LoVo (cell line): ENCODE measurements around the gene LYRM4.

Source experiments
- DNase-seq: peaks from one replicate; pipeline ENCODE4 v3.0.0-alpha.2; 2016; ENCODE audit warnings: low spot score

LYRM4 gene

DNA sequence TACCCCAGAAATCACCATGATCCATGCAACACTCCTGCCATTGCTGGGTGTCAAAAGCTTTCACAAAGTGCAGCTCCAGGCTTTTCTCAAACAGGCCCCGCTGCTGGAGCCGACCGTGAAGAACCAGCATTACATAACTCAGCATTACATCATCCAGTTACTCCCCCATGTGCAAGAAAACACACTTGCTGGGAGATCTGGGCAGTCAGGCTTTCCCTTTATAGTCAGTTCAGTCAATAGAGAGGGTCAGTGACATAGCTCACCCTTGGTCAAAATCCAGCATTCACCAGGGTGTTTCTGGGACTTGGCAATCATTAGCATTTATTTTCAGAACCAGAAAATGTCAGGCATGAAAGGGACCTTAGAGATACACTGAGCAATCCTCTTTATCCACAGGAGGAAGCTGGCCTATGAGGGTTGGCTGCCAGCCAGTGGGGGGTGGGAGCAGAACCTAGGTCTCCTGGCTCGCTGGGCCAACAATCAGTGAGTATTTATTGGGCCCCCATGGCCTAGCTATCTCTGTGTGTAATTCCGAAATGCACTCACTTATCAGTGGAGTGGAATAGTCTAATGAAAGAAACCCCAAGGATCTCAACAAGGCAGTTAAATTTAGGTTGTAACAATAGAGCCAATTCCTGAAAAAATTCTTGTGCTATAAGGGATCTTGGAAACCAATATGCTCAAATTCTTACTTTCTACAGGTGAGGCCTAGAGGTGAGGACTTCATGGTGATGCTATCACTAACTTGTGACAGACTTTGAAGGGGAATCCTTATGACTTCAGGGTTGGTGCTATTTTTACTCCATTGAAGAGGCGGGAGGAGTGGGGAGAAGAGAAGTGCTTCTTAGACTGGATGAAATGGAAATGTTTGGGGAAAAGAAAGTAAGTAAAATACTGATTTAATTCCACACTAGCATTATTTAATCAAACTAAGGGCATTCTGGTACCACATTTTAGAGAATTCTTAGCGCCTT, 54.6 kb downstream of the LYRM4 start:
- DNase-seq = no peak

DNA sequence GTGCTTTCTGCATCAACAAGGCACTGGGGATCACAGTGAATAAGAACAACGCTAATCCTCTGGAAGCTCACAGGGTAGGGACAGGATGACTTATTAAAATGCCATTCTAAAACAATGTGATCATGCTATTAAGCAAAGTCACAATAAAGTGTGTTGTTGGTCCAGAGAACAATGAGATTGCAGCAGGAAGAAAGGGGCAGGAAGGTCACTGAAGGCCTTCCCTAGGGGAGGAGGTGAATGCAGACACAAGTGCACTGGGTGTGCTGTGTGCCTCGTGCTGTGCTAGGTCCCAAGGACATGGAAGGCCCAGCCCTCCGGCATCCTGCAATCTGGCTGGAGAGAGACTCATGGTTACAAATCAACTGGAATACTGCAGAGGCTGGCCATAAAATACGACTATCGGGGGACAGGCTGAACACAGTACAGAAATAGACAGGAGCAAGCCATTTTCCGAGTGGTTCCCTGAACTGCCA, 55.7 kb downstream of the LYRM4 start:
- DNase-seq = no peak

DNA sequence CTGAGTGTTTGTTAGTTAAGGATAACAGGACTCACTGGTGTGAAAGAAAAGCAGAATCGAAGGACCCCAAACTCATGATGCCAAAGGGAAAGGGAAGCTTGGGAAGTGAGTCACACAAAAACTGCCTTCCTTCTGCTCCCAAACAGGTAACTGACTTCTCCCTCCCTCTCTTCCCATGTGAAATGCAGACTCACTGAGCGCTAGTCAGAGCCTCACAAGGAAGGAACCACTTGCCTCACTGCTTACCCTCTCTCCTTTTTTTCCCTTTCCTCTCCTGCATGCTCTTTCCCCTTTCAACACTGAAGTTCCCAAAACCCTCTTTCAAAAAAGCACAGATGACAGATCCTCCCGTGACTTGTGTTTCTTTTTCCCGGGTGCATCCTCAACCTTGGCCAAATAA, 56.4 kb downstream of the LYRM4 start:
- no peak for DNase-seq

DNA sequence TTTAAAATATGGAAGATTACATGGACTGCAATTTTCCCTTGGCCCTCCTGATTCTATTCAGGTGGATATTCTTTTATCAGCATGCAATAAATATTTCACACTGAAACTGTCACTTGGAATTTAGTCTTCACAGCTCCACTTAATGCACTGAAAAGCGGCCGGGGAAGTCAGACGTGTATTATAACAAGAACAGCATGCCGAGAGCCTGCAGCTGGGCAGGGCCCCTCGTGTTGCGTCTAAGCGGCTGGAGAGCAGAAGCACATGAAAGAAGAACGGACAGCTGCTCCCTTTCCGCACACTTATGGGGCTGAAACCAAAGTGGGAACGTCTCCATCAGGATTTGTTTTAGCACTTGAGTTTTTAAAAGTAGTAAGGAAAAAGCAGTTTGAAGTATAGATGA, 57.2 kb downstream of the LYRM4 start:
- DNase-seq = no peak

DNA sequence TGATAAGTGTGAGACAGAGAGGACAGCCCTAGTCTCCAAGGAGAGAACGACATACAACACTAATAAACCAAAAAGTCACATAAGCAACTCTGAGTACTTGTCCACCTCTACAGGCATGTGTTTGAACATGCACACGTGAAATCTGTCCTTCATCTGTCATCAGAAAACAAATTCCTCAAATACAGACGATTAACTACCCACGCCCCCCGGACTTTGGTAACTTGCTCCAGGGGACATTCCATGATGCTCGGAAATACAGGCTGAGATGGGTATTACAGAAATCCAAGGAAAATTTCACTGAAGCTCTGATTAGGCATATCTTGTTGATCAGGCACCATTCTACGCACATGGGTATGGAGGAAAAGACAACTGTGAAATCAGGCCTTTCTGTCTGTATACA, 57.8 kb downstream of the LYRM4 start:
- no peak for DNase-seq

DNA sequence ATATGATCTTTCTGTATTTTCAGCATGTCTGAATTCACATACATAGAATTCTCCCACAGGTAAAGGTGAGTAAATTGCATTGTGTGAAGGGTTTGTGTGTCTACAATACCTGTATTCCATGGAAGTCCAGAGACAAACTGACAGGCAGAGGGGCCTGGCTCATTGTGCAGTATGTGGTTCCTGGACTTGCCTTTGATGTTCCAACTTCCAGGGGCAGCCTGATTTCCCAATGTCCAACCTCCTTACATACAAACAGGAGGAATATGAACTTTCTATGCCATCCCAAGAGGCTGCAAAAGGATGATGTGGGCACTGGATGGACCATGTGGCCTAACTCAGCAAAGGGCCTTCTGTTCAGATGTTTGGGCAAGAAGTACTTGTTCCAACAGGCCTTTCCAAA, 58.5 kb downstream of the LYRM4 start:
- no peak for DNase-seq

DNA sequence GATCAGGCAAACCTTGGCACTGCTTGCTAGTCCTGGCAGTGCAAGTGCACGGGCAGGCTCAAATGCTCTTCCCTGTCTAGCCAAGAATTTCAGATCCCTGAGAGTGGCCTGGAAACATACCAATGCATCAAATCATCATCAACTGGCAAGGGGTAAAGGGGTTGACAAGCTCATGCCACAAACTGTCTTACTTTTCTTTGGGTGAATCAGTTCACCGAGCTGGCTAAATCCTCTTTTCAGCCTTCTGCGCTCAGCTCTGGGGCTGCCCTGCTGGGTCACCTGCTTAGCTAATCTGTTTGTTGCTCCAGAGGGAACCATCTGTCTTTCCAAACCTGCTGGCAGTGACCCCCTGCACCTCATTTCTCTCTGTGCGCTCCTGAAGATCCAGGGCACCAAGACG, 59.5 kb downstream of the LYRM4 start:
- no peak for DNase-seq

DNA sequence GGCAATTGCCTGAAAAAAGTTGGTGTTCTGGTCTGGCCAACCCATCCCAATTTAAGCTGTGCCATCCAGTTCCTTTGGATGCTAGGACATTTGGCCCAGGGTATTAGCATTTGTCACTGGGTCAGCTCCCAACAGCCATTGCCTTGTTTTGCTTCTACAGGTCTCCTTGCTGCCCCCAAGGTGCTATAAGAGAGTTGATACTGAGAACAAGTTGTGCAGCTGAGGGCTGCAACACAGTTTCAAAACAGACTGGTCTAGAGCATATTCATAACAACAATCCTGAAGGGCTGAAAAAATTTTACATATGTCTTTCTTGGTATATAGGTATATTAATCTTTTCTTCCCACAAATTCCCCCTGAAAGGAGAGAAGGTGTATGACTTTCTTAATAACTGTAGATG, 61.0 kb downstream of the LYRM4 start:
- no peak for DNase-seq

DNA sequence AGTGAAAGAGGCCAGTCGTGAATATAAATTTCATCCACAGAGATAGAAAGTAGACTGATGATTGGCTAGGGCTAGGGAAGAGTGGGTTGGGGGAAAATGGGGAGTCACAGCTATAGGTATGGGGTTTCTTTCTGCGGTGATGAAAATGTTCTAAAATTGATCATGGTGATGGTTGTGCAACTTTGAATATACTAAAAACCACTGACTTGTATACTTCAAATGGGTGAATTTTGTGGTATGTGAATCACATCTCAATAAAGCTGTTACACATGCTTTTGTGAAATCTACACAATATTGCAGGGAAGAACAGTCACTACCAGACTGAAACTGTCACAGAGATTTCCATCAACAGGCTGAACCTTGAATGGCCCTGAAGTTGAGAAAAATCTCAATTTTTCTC, 61.5 kb downstream of the LYRM4 start:
- DNase-seq = no peak

DNA sequence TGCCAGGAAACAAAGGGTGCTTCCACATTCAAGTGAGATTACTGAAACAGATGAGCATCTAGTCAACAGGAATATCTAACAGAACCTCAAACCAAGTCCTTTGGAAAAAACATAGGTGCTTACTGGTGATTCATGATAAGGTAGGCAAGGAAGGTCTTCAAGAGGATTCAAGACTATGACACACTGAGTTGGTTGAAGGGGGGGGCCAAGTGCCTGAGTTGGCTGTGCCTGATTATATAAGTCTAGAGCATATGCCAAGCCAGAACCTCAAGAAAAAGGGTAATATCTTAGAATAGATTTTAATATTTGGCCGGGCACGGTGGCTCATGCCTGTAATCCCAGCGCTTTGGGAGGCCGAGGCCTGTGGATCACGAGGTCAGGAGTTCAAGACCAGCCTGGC, 63.7 kb downstream of the LYRM4 start:
- DNase-seq = no peak

DNA sequence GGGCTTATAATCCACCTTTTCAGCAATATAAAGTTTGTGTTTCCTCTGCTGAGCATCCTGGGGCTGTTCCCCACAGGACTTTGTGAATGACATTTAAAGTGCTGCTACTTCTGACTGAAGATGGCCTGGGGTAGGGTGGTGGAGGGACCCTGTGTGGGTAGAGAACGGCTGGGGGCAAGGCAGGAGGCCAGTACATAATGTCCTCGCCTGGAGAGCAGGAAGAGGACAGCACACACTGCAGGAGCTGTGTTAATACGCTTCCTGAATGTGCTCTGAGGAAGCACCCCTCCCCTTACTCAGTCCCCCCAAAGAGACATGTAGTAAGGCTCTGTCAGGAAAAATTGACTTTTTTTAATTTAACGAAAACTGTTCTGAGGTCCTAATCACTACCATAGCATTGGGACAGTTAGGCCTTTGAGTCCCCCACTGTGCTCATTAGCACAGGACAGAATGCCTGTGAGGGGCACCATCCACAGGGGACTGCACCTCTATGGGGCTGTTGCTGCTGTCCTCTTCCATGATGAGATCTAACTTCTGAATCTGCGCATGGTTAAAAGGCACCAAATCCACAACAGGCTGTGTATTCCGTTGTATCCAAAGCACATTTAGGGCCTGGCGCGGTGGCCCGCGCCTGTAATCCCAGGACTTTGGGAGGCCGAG, 68.5 kb downstream of the LYRM4 start:
- no peak for DNase-seq

DNA sequence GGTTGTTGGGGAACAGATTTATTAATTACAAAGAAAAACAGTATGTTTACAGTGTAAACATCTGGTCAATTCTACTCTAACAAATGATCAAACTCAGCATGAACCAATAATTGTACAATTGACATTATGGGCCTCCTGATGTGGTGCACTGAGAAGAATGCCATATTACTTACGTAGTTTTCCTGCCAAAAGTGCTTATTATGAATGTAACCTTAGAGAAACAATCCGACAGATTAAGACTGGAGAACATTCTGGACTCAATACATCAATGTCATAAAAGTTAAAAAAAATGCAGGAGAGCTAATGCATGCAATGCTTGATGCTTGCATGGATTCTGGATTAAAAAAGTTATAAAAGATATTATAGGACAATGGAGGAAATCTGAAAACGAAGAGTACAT, 69.0 kb downstream of the LYRM4 start:
- DNase-seq = no peak

DNA sequence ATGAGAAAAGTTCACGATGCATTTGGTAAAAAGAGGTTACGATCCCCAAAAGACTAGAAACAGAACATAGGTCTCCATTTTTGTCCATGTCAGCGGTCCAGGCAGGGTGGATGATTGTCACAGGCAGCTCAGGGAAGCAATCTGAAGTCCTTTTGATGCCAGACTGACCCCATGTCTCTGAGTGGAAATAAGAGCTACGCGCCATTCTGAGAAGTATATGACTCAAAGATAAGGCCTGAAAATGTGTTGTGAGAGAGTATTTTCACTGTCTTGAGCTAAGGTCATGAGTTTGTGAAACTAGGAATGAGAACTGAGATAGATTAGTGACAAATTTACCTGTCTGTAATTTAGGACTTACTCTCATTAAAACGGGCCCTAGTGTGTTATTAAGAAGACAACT, 69.5 kb downstream of the LYRM4 start:
- DNase-seq = no peak

DNA sequence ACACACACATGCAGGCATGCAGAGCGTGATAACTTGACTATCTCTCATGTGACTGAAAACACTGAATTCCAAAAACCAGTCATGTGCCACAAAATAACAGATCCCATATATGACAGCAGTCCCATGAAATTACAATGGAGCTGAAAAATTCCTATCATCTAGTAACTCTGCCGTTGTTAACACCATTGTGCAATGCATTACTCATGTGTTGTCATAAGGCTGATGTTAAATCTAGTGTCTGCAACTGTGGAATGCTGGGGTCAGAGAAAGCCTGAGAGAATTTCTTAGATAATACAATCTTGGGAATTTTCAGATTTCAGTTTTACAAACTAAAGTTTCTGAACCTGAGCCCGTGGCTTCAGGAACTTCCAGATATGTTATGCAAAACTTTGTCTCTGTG, 70.2 kb downstream of the LYRM4 start:
- DNase-seq = no peak

DNA sequence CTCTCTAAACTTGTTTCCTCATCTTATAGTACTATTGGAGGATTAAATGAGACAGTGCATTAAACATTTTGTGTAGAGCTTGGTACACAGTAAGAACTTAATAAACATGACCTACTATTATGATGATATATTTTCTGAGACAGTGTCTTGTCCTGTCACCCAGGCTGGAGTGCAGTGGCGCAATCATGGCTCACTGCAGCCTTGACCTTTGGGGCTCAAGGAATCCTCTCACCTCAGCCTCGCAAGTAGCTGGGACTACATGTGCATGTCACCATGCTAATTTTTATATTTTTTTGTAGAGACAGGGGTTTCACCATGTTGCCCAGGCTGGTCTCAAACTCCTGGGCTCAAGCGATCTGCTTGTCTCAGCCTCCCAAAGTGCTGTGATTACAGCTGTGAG, 72.1 kb downstream of the LYRM4 start:
- no peak for DNase-seq

DNA sequence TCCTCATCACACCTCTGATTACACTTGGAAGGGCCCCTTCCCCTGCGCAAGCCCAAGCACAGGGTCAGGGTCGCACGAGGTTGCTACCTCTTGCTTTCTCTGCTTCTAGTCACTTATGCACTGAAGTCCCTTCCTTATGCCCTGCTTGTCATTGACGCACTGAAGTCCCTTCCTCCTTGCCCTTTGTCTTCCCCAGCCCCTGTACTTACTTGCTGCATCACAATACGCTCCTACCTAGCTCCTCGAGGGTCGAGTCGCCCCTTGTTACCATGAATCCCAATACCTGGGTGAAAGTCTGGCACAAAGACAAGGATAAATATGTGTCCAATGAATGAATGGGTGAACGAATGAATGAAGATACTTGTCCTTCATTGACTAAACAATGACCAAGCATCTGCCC, 75.9 kb downstream of the LYRM4 start:
- DNase-seq = no peak

DNA sequence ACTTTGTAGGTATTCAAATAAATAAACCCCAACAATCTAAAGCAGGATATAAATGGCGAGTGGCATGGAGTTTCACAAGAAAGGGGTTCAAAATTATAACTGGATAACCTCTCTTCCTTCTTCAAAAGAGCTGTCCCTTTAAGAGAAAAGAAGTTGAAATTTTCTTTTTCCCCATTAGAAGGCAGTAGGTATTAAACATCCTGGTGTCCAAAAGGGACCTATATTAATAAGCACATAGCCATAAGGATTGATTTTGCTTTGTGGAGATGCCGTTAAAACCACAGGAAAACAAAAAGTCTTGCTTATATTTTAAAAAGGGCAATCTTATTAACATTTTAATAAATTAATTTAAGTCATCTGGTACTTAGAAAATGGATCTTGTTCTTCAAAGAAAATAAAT, 76.5 kb downstream of the LYRM4 start:
- no peak for DNase-seq

DNA sequence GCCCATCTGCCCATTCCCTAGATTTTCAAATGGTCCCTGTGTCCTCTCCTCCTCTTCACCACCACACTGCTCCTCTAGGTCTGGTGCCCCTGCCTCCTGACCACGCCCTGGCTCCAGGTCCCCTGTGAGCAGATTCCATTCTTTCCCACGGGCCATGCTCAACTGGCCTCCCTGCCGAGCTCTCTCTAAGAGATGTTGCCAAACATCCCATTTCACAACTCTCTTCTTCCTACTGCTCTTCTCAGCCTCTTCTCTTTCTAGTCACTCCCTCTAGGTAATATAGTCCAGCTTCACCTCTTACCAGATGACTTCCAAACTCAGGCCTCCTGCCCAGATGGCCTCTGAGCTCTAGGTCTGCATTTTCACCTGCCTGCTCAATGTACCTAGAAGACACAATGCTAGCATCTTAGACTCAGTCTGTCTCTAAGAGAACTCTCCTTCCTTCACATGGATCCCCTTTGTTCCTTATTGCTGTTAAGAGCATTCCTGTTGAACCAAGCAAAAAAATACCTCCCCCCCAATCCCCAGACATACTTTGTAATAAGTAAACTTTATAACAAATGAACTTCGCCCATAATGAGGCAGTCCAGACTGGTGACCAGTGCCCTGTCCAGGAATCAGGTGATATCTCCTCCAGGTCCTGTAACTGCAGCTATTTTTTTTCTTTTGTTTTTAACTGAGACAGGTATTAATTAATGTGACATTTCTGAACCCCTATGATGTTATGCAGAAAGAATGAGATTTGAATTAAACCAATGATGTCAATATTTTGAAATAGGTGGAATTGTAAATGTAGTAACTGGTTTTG, 79.0 kb downstream of the LYRM4 start:
- no peak for DNase-seq

DNA sequence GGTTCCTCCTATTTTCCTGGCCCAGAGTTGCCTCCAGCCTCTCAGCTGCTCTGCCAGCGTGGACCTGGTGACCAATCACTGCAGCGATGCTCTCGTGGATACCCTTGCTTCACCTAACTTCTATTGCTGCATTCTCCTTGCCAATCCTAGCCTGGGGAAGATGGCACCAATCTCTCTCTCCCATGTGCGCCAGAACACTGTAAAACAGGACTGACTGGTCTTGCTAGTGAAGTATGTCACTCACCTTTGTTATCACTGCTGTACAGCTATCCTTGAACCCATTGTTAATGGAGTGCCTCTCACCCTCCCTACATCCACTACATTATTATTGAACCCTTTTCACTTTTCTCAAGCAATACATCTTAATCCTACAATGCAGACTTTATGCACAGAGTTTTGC, 80.1 kb downstream of the LYRM4 start:
- no peak for DNase-seq

DNA sequence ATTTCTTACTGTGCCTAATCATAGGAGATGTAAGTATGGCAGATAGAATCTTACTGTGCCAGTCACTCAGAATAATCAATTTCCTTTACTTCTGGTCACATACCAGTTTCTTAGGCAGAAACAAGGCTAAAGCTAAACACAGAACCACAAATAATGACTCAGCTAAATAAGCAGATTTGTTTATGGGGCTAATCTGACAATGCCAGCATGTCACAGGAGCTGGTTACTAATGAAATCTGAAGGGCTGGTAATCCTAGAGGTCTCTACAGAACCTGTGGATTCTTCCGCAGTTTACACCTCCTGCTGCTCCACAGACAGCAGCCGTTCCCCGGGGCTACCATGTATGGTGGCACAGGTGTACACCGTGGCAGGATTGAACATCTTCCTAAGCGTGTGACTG, 80.8 kb downstream of the LYRM4 start:
- DNase-seq = no peak

DNA sequence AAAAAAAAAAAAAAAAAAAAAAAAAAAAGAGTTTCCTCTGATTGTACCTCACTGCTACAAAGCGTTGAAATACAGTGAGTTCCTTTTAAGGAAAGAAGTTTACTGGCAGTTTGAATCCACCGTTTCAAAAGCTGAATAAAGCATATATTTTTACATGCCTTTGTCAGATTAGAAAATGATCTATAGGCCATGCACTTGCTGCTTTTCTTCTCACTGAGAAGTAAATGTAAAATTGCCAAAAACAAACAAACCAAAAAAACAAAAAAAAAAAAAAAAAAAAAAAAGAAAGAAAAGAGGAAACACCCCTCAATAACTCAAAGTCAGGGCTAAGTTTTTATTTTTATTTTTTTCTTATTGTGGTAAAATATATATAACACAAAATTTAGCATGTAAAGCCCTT, 81.9 kb downstream of the LYRM4 start:
- DNase-seq = no peak

DNA sequence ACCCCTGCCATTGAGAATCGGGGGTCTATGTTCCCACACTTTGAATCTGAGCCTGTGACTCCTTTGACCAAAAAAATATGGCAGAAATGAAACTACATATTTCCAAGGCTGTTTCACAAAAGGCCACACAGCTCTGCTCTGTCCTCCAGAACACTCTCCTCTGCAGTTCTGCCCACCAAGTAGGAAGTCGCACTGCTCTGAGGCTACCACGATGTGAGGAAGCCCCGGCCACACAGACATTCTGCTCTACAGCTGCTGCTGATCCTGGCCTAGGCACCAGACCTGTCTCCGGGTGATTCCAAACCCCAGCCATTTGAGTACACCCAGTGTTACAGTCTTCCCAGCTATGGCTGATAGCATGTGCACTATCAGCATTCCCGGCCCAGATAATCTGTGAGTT, 85.1 kb downstream of the LYRM4 start:
- no peak for DNase-seq
